ENCODE data around the gene EIF2AK3.

EIF2AK3 gene

DNA sequence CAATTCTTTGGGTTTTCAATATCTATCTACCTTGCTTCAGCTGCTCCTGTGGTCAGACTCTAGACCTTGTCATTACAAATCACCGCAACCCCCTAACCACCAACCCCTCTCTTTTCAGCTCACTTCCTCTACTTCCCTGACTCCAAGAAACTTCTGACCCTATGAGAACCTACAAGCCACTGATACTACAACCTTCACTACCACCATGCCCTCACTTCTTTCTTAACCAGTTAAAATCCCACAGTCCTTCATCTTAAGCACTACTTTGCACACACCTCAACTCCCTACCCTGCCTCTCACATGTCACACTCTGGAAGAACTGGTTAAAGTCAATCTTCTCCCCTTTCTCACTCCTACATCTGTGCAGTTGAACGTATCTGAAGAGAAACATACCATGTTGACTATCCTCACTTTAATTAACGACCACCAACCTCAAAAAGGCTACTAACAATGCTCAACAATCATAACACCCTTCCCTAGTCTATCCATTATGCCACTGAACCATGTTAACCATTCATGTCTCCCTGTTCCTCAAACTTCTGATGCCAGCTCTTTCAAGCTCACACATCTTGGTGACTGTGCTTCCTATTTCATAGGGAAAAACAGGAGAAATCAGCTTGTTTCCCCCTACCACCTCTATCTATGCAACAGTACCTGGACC lies 12.6 kb downstream of the EIF2AK3 start:
- Histone ChIP-seq H3K4me3 (ENCODE audit: low read depth in 1 of 2, low read length in 2 of 2) (no peak overlapping the region), H3K4me2 (ENCODE audit: insufficient read depth, low read length) (no peak overlapping the region), H3K9ac (ENCODE audit: low read depth, low read length) (no peak overlapping the region), H3K9me3 (ENCODE audit: insufficient read depth, low read length, severe bottlenecking) (no peaks in the 10 kb centered on the region), H3K36me3 (ENCODE audit: insufficient read depth, low read length) (peaks cover 17% of the 10 kb centered on the region), H4K20me1 (ENCODE audit: insufficient read depth, low read length) (peaks cover 22% of the 10 kb centered on the region), H2AFZ (ENCODE audit: low read depth, low read length) (no peak overlapping the region), H3K79me2 (ENCODE audit: insufficient read depth, low read length) (peaks cover 51% of the 10 kb centered on the region), H3K4me1 (ENCODE audit: insufficient read depth, low read length) (no peaks in the 10 kb centered on the region), H3K27ac (ENCODE audit: low read length) (no peak overlapping the region), H3K27me3 (ENCODE audit: insufficient read depth, low read length, poor library complexity) (no peaks in the 10 kb centered on the region)
- TF ChIP-seq EZH2 (IDR thresholded peaks at IDR 0.05; ENCODE audit: borderline replicate concordance, low read depth, low read length, severe bottlenecking) (no peak), CTCF (IDR thresholded peaks at IDR 0.05; ENCODE audit: borderline replicate concordance, extremely low read depth, low read length, poor library complexity, severe bottlenecking) (no peak)
- DNase-seq (no peak), ATAC-seq (ENCODE audit: insufficient read depth, low read depth) (no peak; the same call in 2 of the 3 replicates)

DNA sequence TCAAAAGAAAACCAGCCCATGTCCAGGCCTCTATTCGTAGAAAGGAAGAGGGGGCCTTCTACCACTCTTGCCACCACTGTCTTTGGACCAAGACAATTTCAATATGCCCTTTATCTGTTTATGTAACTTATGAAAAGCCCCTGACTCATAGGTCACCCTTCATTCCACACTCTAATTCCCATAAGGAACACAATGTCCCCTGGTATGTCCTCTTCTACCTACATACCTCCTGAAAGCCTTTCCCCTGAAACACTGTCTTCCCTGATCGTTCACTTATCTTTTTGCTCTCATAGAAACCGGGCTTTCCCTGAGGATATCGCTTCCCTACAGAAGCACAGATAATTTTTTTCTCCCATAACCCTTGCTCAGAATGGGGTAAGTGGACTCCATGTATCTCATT lies 13.3 kb downstream of the EIF2AK3 start:
- no peaks in the 10 kb centered on the region for H3K4me1 ChIP-seq (ENCODE audit: insufficient read depth, low read length)
- H3K27me3 ChIP-seq (ENCODE audit: insufficient read depth, low read length, poor library complexity) = no peaks in the 10 kb centered on the region
- peaks cover 44% of the 10 kb centered on the region for H3K79me2 ChIP-seq (ENCODE audit: insufficient read depth, low read length)
- no peak overlapping the region for H3K4me2 ChIP-seq (ENCODE audit: insufficient read depth, low read length)
- no peak overlapping the region for H3K4me3 ChIP-seq (ENCODE audit: low read depth in 1 of 2, low read length in 2 of 2)
- peaks cover 23% of the 10 kb centered on the region for H3K36me3 ChIP-seq (ENCODE audit: insufficient read depth, low read length)
- no peaks in the 10 kb centered on the region for H3K9me3 ChIP-seq (ENCODE audit: insufficient read depth, low read length, severe bottlenecking)
- DNase-seq = no peak
- H4K20me1 ChIP-seq (ENCODE audit: insufficient read depth, low read length) = peaks cover 18% of the 10 kb centered on the region
- no peak overlapping the region for H3K27ac ChIP-seq (ENCODE audit: low read length)
- TF ChIP-seq CTCF (IDR thresholded peaks at IDR 0.05; ENCODE audit: borderline replicate concordance, extremely low read depth, low read length, poor library complexity, severe bottlenecking) = no peak
- no peak for TF ChIP-seq EZH2 (IDR thresholded peaks at IDR 0.05; ENCODE audit: borderline replicate concordance, low read depth, low read length, severe bottlenecking)
- no peak overlapping the region for H2AFZ ChIP-seq (ENCODE audit: low read depth, low read length)
- H3K9ac ChIP-seq (ENCODE audit: low read depth, low read length) = no peak overlapping the region
- ATAC-seq (ENCODE audit: insufficient read depth, low read depth) = no peak

DNA sequence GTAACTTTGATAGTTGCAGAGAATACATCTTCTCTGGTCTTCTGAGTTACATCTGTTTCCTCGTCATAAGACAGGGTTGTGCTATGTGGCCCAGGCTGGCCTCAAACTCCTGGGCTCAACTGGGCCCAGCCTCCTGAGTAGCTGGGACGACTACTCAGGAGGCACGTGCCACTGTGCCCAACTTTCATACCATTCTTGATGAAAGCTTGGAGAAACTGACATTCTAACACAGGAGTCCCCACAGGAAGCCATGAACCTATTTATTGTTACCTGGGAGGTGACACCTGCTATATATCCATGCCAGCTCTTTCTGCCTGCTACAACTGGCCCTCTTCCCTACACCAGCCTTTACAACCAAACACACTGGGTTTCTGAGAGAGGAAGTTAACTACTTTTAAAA lies 19.1 kb downstream of the EIF2AK3 start:
- Histone ChIP-seq H3K9me3 (ENCODE audit: insufficient read depth, low read length, severe bottlenecking) (no peaks in the 10 kb centered on the region), H3K79me2 (ENCODE audit: insufficient read depth, low read length) (peaks cover 5% of the 10 kb centered on the region; the same call in 1 of the 2 replicates), H3K4me1 (ENCODE audit: insufficient read depth, low read length) (no peaks in the 10 kb centered on the region), H3K27ac (ENCODE audit: low read length) (no peak overlapping the region), H3K9ac (ENCODE audit: low read depth, low read length) (no peak overlapping the region), H3K4me3 (ENCODE audit: low read depth in 1 of 2, low read length in 2 of 2) (no peak overlapping the region), H3K27me3 (ENCODE audit: insufficient read depth, low read length, poor library complexity) (no peaks in the 10 kb centered on the region), H3K36me3 (ENCODE audit: insufficient read depth, low read length) (peaks cover 18% of the 10 kb centered on the region), H4K20me1 (ENCODE audit: insufficient read depth, low read length) (no peaks in the 10 kb centered on the region), H2AFZ (ENCODE audit: low read depth, low read length) (no peak overlapping the region), H3K4me2 (ENCODE audit: insufficient read depth, low read length) (no peak overlapping the region)
- DNase-seq = no peak
- TF ChIP-seq EZH2 (IDR thresholded peaks at IDR 0.05; ENCODE audit: borderline replicate concordance, low read depth, low read length, severe bottlenecking) (no peak), CTCF (IDR thresholded peaks at IDR 0.05; ENCODE audit: borderline replicate concordance, extremely low read depth, low read length, poor library complexity, severe bottlenecking) (no peak)
- no peak for ATAC-seq (ENCODE audit: insufficient read depth, low read depth)
